Thoracic aorta (tissue), 2 donors: ENCODE measurements around the gene GAB3. TPM values are rescaled to one million over a fixed set of nuclear protein-coding genes. Genes with fewer than 3 reads are reported as not detected.

Experiments
- ATAC-seq: fragments of 150-250 bp; one replicate; pipeline ENCODE4 v1.8.0; 2017; ENCODE audit warnings: low read depth; ENCODE audit not compliant: insufficient number of reproducible peaks, low FRiP score
- DNase-seq: peaks from one replicate; pipeline ENCODE4 v3.0.0-alpha.2; 2020; ENCODE audit warnings: low spot score
- H3K27ac ChIP-seq, 2 donors: fragments of 200-600 bp; sonication (generic); 1 replicate in 1 of 2; 2 replicates in 1 of 2; pipeline ENCODE4 v1.5.1; 2016; ENCODE audit warnings: mild to moderate bottlenecking in 2 of 2, moderate library complexity in 2 of 2
- H3K27me3 ChIP-seq: fragments of 200-600 bp; sonication (generic); replicated peaks from 2 replicates; pipeline ENCODE4 v1.6.0; 2016; ENCODE audit warnings: mild to moderate bottlenecking; ENCODE audit not compliant: insufficient read depth
- H3K36me3 ChIP-seq: fragments of 200-600 bp; sonication (generic); one replicate; pipeline ENCODE4 v1.5.1; 2016
- H3K4me1 ChIP-seq, 2 donors: fragments of 200-600 bp; sonication (generic); 1 replicate in 1 of 2; 2 replicates in 1 of 2; pipeline versions ENCODE4 v1.5.1 to v1.6.0; 2016; ENCODE audit warnings: low read depth in 2 of 2, mild to moderate bottlenecking in 1 of 2; ENCODE audit not compliant: control insufficient read depth in 1 of 2
- H3K4me3 ChIP-seq: fragments of 200-600 bp; sonication (generic); 2 replicates; pipeline ENCODE4 v1.5.1; 2016; ENCODE audit warnings: mild to moderate bottlenecking
- H3K9me3 ChIP-seq: fragments of 200-600 bp; sonication (generic); 2 replicates; pipeline ENCODE4 v1.5.1; 2016
- CTCF ChIP-seq: fragments of 200-600 bp; sonication (generic); IDR thresholded peaks from one replicate; pipeline ENCODE4 v1.5.1; 2019; ENCODE audit warnings: antibody characterized with exemption
- total RNA-seq, 2 donors: library from RNA; depleted of rRNA; stranded (reverse); fragments of >200 nt; gene quantifications; one replicate each; pipeline versions ENCODE4 v1.1.0 to v1.2.3, GENCODE V29; 2016

The GAB3 gene
- total RNA-seq, 2 donors from 2014 or later: 9.2 to 10.9 TPM

- Histone ChIP-seq H3K4me1 (peaks cover 9 to 13% of the 10 kb centered on the region in 2 donors), H3K36me3 (no peaks in the 10 kb centered on the region), H3K9me3 (no peaks in the 10 kb centered on the region), H3K4me3 (peak overlapping the region; percentile 81), H3K27ac (peak overlapping the region; percentile 67 to 81), H3K27me3 (no peaks in the 10 kb centered on the region)
- no peak for TF ChIP-seq CTCF
- DNase-seq (no peak), ATAC-seq (no peak)
Observed at GRCh38 chrX:154749856-154750255, 1.0 kb downstream of the GAB3 start.

GRCh38 chrX:154748712-154749339 is 2.1 kb downstream of the GAB3 start:
- ATAC-seq (no peak), DNase-seq (no peak)
- H3K36me3 ChIP-seq: no peaks in the 10 kb centered on the region
- H3K27me3 ChIP-seq: no peaks in the 10 kb centered on the region
- H3K27ac ChIP-seq: peak overlapping the region in 1 of 2 donors; percentile 57
- H3K4me3 ChIP-seq: peak overlapping the region; percentile 81
- TF ChIP-seq CTCF: peak; percentile 62
- no peaks in the 10 kb centered on the region for H3K9me3 ChIP-seq
- peaks cover 9 to 13% of the 10 kb centered on the region in 2 donors for H3K4me1 ChIP-seq

- Histone ChIP-seq H3K4me3 (no peak overlapping the region), H3K36me3 (no peaks in the 10 kb centered on the region), H3K27ac (no peak overlapping the region), H3K9me3 (no peaks in the 10 kb centered on the region), H3K27me3 (no peaks in the 10 kb centered on the region), H3K4me1 (peaks cover 2 to 8% of the 10 kb centered on the region in 2 donors)
- TF ChIP-seq CTCF: no peak
- ATAC-seq: no peak
- no peak for DNase-seq
Observed at GRCh38 chrX:154742613-154743012, 8.3 kb downstream of the GAB3 start.

- Histone ChIP-seq H3K27ac (no peak overlapping the region), H3K4me1 (peaks cover 26 to 34% of the 10 kb centered on the region in 2 donors), H3K27me3 (no peaks in the 10 kb centered on the region), H3K9me3 (no peaks in the 10 kb centered on the region), H3K36me3 (no peaks in the 10 kb centered on the region), H3K4me3 (no peak overlapping the region)
- DNase-seq (no peak), ATAC-seq (no peak)
- TF ChIP-seq CTCF: no peak
Observed at GRCh38 chrX:154739952-154740465, 10.9 kb downstream of the GAB3 start.

- Histone ChIP-seq H3K36me3 (no peaks in the 10 kb centered on the region), H3K9me3 (no peaks in the 10 kb centered on the region), H3K4me3 (no peak overlapping the region), H3K4me1 (peaks cover 44 to 49% of the 10 kb centered on the region in 2 donors), H3K27me3 (no peaks in the 10 kb centered on the region), H3K27ac (peak overlapping the region; percentile 71 to 81)
- ATAC-seq (no peak), DNase-seq (no peak)
- no peak for TF ChIP-seq CTCF
Observed at GRCh38 chrX:154738011-154738738, 12.7 kb downstream of the GAB3 start.
